ENCODE data around the gene MYO1D. TPM values are rescaled to one million over a fixed set of nuclear protein-coding genes. Genes with fewer than 3 reads are reported as not detected.

The MYO1D gene
- total RNA-seq, 1 donor: 160 TPM

DNA sequence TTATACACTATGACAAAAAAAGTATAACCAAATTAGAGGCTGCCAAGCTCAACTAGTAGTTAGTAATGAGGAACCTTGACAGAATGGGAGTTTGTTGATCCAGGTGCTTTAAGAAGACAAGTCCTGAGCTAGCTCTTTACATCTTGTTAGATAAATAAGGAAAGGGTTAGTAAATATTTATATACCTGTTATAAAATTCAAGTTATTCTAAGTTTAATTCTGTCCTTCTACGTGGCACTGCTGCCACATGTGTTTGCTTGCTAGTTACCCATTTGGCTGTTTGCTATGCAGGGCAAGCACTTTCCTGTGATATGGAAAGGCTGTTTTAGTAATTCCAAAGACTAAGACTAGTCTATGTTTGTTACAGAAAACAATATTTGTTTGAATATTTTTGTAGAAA, 180.5 kb downstream of the MYO1D start:
- no peaks in the 10 kb centered on the region for H3K4me1 ChIP-seq (ENCODE audit: insufficient read depth, low read length)
- no peak overlapping the region for H3K27ac ChIP-seq (ENCODE audit: low read depth, low read length)
- no peaks in the 10 kb centered on the region for H3K79me2 ChIP-seq (ENCODE audit: insufficient read depth, low read length)
- no peak for DNase-seq (ENCODE audit: insufficient read length, low spot score, missing footprints)
- no peak overlapping the region for H3K4me2 ChIP-seq (ENCODE audit: insufficient read depth, low read length)
- no peaks in the 10 kb centered on the region for H3K36me3 ChIP-seq (ENCODE audit: insufficient read depth, low read length)
- H3K9me3 ChIP-seq (ENCODE audit: low read depth, low read length): no peaks in the 10 kb centered on the region
- H2AFZ ChIP-seq (ENCODE audit: low read length): no peak overlapping the region
- H4K20me1 ChIP-seq (ENCODE audit: insufficient read depth, low read length): no peaks in the 10 kb centered on the region
- TF ChIP-seq, protein P1, sequence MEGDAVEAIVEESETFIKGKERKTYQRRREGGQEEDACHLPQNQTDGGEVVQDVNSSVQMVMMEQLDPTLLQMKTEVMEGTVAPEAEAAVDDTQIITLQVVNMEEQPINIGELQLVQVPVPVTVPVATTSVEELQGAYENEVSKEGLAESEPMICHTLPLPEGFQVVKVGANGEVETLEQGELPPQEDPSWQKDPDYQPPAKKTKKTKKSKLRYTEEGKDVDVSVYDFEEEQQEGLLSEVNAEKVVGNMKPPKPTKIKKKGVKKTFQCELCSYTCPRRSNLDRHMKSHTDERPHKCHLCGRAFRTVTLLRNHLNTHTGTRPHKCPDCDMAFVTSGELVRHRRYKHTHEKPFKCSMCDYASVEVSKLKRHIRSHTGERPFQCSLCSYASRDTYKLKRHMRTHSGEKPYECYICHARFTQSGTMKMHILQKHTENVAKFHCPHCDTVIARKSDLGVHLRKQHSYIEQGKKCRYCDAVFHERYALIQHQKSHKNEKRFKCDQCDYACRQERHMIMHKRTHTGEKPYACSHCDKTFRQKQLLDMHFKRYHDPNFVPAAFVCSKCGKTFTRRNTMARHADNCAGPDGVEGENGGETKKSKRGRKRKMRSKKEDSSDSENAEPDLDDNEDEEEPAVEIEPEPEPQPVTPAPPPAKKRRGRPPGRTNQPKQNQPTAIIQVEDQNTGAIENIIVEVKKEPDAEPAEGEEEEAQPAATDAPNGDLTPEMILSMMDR (IDR thresholded peaks at IDR 0.05; ENCODE audit: extremely low read depth, low read depth, low read length): no peak
- H3K4me3 ChIP-seq (ENCODE audit: insufficient read depth, low read length): no peak overlapping the region
- H3K27me3 ChIP-seq (ENCODE audit: insufficient read depth, low read length): no peaks in the 10 kb centered on the region

DNA sequence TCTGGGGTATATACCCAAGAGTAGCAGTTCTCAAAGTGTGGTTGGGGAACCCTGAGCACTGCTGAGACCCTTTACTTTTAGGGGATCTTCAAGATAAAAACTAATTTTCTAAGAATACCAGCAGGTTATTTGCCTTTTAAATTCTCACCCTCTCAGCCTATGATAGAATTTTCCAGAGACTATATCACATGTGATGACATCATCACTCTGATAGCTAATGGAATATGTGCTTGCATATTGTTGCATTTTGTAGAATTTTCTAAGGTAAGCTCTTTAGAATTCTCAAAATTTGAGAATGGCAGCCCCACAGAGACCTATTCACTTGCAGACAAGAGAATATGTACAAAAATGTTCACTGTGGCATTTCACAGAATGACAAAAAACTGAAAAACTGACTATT, 181.1 kb downstream of the MYO1D start:
- TF ChIP-seq, protein P1 (IDR thresholded peaks at IDR 0.05; ENCODE audit: extremely low read depth, low read depth, low read length): no peak
- no peak for DNase-seq (ENCODE audit: insufficient read length, low spot score, missing footprints)
- no peaks in the 10 kb centered on the region for H3K27me3 ChIP-seq (ENCODE audit: insufficient read depth, low read length)
- no peaks in the 10 kb centered on the region for H3K36me3 ChIP-seq (ENCODE audit: insufficient read depth, low read length)
- no peak overlapping the region for H2AFZ ChIP-seq (ENCODE audit: low read length)
- no peak overlapping the region for H3K27ac ChIP-seq (ENCODE audit: low read depth, low read length)
- no peaks in the 10 kb centered on the region for H3K79me2 ChIP-seq (ENCODE audit: insufficient read depth, low read length)
- no peak overlapping the region for H3K4me2 ChIP-seq (ENCODE audit: insufficient read depth, low read length)
- no peak overlapping the region for H3K4me3 ChIP-seq (ENCODE audit: insufficient read depth, low read length)
- no peaks in the 10 kb centered on the region for H4K20me1 ChIP-seq (ENCODE audit: insufficient read depth, low read length)
- no peaks in the 10 kb centered on the region for H3K4me1 ChIP-seq (ENCODE audit: insufficient read depth, low read length)
- H3K9me3 ChIP-seq (ENCODE audit: low read depth, low read length): no peaks in the 10 kb centered on the region

DNA sequence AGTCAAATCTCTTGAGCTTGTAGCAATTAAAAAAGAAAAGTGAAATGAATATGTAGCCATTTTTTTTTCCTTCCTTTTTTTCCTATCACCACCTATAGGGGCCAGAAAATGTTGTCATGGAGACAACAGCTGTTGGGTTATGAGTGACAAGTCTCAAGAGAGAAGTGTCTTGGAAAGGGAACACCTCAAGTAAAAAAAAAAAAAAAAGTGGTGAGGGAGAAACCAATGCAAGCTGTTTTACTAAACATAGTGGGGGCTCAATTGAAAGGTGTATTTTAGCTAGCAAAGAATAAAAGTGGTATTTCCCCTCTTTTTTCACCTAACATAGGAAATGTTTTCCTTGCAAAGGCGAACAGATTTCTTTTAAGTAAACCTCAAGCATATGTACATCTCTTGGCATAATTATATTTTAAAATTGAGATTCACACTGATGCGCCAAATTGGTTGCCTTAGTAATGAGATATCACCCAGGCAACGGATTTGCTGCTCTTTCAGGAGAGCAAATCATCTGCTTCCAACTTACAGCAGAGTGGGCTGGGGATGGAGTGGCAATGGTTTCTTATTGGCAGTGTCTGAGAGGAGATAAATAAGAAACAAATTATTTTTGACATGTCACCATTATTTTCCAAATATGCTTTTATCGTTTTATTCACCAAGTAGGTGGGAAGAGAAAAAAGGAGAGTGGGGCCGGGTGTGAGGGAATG, 183.6 kb downstream of the MYO1D start:
- Histone ChIP-seq H3K79me2 (ENCODE audit: insufficient read depth, low read length) (no peaks in the 10 kb centered on the region), H3K4me1 (ENCODE audit: insufficient read depth, low read length) (no peaks in the 10 kb centered on the region), H3K4me2 (ENCODE audit: insufficient read depth, low read length) (no peak overlapping the region), H4K20me1 (ENCODE audit: insufficient read depth, low read length) (no peaks in the 10 kb centered on the region), H3K27ac (ENCODE audit: low read depth, low read length) (no peak overlapping the region), H2AFZ (ENCODE audit: low read length) (no peak overlapping the region), H3K27me3 (ENCODE audit: insufficient read depth, low read length) (no peaks in the 10 kb centered on the region), H3K9me3 (ENCODE audit: low read depth, low read length) (no peaks in the 10 kb centered on the region), H3K36me3 (ENCODE audit: insufficient read depth, low read length) (no peaks in the 10 kb centered on the region), H3K4me3 (ENCODE audit: insufficient read depth, low read length) (no peak overlapping the region)
- no peak for DNase-seq (ENCODE audit: insufficient read length, low spot score, missing footprints)
- TF ChIP-seq, protein P1 (IDR thresholded peaks at IDR 0.05; ENCODE audit: extremely low read depth, low read depth, low read length): no peak

DNA sequence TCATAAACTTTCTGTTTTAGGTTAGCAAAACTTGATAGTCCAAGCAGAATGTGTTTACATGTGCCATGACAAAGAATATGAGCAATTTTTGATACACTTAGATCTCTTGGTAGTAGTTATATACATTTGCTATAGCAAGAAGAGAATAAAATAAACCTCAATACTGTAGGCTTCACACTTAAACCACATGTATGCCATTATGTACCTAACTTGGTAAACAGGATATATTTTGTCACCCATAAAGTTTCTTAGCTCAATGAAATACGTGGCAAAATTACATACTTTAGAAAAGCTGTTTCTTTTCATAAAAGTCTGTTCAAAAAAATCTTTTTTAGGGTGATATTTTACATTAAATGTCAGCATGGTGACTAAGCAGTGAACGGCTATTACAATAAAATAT, 184.7 kb downstream of the MYO1D start:
- Histone ChIP-seq H3K27me3 (ENCODE audit: insufficient read depth, low read length) (no peaks in the 10 kb centered on the region), H3K4me1 (ENCODE audit: insufficient read depth, low read length) (no peaks in the 10 kb centered on the region), H3K79me2 (ENCODE audit: insufficient read depth, low read length) (no peaks in the 10 kb centered on the region), H3K27ac (ENCODE audit: low read depth, low read length) (no peak overlapping the region), H3K4me2 (ENCODE audit: insufficient read depth, low read length) (no peak overlapping the region), H3K36me3 (ENCODE audit: insufficient read depth, low read length) (no peaks in the 10 kb centered on the region), H4K20me1 (ENCODE audit: insufficient read depth, low read length) (no peaks in the 10 kb centered on the region), H3K4me3 (ENCODE audit: insufficient read depth, low read length) (no peak overlapping the region), H2AFZ (ENCODE audit: low read length) (no peak overlapping the region), H3K9me3 (ENCODE audit: low read depth, low read length) (no peaks in the 10 kb centered on the region)
- TF ChIP-seq, protein P1 (IDR thresholded peaks at IDR 0.05; ENCODE audit: extremely low read depth, low read depth, low read length): no peak
- no peak for DNase-seq (ENCODE audit: insufficient read length, low spot score, missing footprints)

All from osteoblast (primary cell).